NCI-H748 (cell line): Measurements from ENCODE around the gene ZNF497.
"Not testable (repeated sequence)": the region's sequence is repeated elsewhere in the genome, so short reads cannot be mapped to it uniquely, and the experiment has no call there.

Source experiments
- DNase-seq: peaks from one replicate; lab custom pipeline; 2025; ENCODE audit not compliant: unreplicated experiment; lab: John Stamatoyannopoulos, UW

ZNF497 gene

DNA sequence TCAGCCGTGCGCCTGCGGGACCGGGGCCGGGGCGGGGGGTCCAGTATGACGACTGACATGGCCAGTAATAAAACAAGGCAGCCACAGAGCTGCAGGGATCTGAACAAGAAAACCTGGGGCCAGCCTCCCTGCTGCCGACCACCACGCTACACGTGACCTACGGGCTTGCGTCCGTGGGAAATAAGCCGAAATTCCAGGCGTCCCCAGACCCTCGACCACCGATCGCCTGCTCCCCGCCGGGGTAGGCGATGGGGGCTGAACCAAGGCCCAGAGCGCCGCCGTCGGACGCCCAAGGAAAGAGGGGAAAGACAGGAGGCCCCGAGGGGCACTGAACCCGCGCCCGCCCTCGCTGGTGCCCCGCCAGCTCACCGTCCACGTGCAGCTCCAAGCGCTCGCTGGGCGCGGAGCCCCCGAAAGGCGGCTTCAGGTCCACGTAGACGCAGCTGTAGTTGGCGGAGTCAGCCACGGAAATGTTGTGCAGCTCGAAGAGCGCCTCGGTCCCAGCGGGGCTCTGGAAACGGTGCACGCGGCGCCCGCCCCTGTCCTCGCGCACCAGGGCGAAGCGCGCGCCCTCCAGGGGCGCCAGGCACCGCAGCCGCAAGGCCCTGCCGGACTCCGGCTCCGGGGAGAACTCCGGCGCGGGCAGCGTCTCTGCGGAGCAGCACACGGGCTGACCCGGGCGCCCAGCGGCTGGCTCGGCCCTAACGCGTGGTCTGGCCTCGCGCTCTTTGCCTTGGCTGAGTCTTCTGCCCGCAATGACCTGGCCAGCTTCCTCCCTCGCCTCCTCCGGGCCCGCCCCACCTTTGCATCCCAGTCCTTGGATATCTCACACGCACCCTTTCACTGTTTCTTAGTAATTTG lies 12.3 kb downstream of the ZNF497 start:
- no peak for DNase-seq

DNA sequence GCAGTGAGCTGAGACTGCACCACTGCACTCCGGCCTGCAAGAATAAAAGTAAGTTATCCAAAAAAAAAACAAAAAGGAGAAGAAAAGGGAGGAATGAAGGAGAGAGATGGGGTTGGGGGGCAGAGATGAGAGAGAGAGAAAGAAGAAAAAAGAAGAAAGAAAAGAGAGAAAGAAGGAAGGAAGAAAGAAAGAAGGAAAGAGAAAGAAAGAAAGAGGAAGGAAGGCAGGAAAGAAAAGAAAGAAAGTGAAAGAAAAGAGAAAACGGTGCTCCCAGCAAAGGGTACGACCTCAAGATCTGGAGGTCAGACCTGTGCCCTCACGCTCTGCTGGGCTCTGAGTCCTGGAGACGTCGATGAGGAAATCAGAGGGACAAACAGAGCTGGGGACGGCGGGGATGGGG lies 13.0 kb downstream of the ZNF497 start:
- DNase-seq: no peak

DNA sequence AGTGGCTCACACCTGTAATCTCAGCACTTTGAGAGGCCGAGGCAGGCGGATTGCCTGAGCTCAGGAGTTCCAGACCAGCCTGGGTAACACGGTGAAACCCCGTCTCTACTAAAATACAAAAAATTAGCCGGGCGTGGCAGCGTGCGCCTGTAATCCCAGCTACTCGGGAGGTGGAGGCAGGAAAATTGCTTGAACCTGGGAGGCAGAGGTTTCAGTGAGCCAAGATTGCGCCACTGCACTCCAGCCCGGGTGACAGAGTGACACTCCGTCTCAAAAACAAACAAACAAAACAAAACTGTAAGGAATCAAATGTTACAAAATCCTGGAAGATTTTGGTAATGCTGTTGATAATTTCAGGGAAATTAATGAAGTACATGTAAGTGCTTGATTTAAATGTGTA lies 14.5 kb downstream of the ZNF497 start:
- not testable (repeated sequence) for DNase-seq

DNA sequence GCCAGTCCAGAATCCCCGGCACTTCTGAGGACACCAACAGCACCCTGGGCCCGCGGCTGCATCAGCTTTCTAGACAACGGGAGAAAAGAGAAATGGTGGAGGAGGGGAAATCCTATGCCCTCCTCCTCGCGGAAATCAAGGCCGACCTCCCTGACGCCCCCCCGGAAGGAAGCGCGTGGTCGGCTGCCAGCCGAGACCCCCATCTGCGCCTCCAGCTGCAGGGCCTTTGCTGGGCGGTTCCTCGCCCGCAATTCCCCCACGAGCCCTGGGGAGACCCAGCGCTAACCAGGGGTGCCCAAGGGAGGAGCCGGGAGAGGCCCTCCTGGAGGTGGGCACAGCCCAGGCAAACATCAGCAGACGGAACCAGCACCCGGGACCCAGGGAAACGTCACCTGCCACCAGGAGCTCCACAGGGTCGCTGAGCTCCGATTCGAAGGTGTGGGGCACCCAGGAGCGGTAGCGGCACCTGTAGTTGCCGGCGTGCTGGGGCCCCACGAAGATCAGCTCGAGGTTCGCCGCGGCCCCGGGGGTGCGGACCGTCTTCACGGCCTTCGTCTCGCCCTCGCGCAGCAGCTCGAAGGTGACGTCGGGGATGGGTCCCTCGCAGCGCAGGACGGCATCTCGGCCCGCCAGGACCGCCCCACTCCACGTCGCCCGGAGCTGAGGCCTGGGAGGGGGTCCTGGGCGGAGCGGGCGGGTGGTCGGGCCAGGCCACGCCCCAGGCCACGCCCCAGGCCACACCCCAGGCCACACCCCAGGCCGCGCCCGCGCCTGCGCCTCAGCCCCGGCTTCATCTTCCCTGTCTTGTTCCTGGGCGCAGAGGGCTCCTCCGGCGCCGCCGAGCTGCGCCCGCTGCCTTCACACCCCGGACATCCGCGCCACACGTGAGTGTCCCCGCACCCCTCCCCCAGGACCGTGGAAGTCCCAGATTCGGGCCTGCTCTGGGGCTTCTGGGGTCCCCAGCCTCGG lies 15.3 kb downstream of the ZNF497 start:
- peak; percentile 82 for DNase-seq

DNA sequence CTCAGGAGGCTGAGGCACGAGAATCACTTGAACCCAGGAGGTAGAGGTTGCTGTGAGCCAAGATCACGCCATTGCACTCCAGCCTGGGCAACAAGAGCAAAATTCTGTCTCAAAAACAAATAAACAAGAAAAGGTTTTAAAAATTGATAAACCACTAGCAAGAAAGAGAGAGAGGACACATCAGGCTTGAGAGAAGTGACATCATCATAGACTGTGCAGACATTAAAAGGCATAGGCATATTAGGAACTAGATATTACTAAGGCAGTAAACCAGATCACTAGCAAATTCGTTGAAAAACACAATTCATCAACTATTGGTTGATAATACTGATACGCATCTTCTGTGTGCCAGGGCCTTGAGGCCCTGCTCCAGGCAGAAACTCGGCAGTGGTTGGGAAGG lies 17.0 kb downstream of the ZNF497 start:
- no peak for DNase-seq

DNA sequence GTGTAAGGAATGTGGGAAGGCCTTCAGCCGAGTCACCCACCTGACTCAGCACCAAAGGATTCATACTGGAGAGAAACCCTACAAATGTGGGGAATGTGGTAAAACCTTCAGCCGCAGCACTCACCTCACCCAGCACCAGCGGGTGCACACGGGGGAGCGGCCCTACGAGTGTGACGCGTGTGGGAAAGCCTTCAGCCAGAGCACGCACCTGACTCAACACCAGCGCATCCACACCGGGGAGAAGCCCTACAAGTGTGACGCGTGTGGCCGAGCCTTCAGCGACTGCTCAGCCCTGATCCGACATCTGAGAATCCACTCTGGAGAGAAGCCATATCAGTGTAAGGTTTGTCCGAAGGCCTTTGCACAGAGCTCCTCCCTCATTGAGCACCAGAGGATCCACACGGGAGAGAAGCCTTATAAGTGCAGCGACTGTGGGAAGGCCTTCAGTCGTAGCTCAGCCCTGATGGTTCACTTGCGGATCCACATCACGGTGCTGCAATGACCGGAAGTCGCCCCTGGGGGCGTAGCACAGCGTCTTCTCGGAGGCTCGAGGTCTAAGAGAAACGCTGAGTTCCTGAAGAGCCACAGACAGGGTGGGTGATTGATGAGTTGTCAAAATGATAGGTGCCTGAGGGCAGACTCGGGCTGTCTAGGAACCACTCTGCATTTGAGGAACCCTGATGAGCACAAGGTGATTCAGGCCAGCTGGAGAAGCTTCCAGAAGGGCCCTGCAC lies 23.6 kb downstream of the ZNF497 start:
- no peak for DNase-seq

DNA sequence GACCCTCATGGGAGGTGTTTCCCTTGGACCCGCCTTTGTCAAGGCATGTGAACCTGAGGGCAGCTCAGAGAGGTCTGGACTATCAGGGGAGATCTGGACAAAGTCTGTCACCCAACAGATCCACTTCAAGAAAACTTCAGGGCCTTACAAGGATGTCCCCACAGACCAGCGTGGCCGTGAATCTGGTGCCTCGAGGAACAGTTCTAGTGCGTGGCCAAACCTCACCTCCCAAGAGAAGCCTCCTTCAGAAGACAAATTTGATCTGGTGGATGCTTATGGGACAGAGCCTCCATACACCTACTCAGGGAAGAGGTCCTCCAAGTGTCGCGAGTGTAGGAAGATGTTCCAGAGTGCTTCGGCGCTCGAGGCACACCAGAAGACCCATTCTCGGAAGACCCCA lies 24.2 kb downstream of the ZNF497 start:
- DNase-seq: no peak

DNA sequence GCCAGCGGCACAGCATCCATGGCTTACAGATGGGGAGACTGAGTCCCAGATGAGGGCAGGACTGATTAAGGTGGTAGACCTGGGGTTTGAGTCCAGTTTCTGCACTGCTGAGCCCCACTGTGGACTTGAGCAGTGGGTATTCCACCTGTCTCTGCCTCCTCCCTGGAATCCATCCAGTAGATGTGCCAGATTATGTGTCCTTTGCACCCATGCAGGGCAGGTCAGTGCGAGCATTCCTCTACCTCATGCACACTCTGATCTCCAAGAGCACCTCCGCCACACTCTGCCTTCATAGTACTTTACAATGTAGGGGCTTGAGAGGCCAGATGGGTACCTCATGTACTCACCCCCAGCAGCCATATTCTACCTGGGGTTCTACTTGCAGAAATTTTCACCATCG lies 25.7 kb downstream of the ZNF497 start:
- no peak for DNase-seq

DNA sequence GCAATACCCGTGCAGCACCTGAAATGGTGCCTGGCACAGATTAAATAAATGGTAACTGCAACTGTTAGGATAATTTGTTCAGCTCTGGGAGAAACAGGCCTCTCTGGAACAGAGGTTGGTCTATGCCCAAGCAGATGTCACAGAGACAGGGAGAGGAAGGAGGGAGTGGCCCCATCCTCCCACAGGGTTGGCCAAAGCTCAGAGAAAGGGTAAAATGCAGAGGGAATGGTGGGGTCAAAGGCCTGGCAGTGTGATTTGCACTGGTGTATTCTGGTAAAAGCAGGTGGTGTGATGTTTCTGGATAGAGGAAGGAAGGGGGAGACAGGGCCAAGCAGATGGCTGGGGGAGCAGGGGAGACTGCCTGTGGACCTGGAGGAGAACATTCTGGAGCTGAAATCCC lies 26.3 kb downstream of the ZNF497 start:
- no peak for DNase-seq

DNA sequence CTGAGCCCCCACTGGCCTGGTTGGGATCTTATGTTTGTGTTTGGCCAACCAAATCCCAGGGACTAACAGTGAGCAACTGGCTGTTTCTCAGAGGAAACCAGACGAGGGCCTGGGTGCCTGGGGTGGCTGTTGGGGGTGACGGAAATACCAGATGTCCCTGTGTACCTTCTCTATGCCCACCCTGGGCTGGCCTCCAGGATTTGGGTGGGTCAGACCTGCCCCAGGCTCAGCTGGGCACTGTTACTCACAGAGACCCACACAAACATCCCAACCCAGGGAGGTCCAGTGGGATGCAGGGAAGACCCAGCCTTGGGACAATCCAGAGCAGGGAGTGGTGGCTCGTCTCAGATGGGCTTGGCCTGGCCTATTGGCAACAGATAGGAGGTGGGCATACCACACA lies 26.9 kb downstream of the ZNF497 start:
- DNase-seq: no peak

DNA sequence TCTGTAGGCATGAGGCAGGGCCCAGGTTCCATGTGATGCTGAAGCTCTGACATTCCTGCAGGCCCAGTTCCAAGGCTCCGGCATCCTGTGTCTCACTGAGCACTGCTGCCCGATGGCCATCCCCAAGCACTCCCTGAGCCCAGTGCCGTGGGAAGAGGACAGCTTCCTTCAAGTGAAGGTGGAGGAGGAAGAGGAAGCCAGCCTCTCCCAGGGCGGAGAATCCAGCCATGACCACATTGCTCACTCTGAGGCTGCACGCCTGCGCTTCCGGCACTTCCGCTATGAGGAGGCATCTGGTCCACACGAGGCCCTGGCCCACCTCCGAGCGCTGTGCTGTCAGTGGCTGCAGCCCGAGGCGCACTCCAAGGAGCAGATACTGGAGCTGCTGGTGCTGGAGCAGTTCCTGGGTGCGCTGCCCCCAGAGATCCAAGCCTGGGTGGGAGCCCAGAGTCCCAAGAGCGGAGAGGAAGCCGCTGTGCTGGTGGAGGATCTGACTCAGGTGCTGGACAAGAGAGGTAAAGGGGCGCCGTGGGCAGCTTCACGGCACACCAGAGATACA lies 27.8 kb downstream of the ZNF497 start:
- no peak for DNase-seq

DNA sequence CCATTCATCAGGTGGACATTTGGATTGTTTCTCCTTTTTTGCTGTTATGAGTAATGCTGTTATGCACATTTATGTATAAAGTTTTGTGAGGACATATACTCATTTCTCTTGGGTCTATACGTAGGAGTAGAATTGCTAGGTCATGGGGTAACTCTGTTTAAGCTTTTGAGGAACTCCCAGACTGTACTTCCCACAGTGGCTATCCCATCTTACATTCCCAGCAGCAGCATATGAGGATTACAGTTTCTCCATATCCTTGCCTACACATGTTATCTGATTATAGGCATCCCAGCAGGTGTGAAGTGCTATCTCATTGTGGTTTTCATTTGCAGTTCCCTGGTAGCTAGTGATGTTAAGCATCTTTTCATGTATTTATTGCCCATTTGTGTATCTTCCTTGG lies 29.9 kb downstream of the ZNF497 start:
- DNase-seq: no peak

DNA sequence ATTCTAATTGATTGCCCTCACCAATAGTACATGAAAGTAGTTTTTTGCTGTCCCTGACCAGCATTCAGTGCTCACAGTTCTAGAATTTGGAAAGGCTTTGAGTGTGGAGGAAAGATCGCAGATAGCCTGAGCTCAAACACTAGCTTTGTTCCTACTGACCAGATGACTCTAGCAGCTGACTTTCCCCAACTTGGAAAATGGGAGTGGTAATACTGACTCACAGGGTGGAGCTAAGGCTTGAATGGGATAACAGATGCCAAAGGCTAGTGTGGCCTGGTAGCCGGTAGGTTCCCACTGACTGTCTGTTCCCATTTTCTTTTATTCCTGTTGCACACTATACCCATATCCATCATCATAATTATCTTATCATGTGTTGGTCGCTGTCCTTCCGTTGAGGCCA lies 32.1 kb downstream of the ZNF497 start:
- no peak for DNase-seq

DNA sequence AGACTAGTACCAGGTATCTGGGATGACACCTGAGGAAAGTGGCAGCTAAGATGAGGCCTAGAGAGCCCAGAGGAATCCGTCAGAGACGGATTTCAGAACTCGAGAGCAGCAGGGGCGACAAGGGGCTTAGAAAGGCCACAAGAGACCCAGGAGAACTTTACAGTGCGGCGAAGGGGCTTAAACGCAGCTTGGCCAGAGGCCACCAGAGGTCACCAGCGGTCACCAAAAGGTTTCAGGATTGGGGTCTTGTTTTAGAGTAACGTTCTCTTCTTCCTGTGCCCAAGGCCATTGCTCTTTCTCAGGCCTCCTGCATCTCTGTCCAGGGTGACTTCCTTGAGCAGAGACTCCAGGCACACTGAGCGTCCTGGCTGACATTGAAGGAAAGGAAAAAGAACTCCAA lies 33.6 kb downstream of the ZNF497 start:
- peak; percentile 18 for DNase-seq

DNA sequence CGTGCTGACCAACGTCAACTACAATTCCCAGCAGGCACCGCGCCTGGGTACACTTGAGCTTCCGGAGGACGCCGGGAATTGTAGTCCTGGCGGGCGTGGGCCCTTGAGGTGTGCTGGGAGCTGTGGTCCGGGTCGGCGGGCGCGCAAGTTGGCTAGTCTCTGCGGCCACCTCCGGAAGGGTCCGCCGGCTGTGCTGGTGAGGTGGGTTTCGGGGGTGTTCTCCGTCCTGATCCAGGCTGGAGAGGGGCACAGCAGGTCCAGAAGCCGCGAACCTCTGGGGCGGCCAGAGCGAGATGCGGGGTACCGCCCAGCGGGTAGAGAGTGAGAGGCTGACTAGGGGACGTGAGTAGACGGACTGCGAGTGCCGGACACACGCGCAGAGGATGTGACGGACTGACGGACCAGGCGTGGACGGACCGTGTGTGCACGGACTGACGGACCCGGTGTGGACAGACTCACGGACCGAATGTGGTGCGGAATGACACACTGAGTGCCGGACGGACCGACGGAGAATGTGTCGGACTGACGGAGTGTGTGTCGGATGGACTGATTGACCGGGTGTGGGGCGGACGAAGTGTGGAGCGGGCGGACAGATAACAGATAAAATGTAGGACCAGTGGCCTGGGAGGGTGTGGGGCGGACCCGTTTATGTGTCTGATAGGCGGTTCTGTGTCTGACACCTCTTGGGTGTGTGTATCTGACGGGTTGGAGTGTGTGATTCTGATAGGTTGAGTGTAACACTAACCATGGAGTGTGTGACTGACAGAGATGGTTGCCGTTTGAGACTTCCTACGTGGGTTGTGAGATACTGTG lies 35.4 kb downstream of the ZNF497 start, which contains the start of gene ZSCAN22:
ZSCAN22 (plus strand) TSS at position 81 of the 813 bp plus-strand sequence. CDS start 7,809 bp downstream, outside the sequence.
- DNase-seq: peak; percentile 98

DNA sequence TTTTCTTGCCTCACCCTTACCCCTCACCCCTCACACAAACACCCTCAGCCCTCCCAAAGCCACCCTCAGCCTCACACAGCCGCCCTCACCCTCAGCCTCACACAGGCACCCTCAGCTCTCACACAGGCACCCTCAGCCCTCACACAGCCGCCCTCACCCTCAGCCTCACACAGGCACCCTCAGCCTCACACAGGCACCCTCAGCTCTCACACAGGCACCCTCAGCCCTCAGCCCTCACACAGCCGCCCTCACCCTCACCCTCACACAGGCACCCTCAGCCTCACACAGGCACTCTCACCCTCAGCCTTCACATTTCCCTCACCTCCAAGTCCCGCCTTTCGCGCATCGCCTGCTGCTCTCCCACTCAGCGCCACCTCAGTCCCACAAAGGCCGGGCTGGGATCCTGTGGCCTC lies 36.0 kb downstream of the ZNF497 start:
- no peak for DNase-seq

DNA sequence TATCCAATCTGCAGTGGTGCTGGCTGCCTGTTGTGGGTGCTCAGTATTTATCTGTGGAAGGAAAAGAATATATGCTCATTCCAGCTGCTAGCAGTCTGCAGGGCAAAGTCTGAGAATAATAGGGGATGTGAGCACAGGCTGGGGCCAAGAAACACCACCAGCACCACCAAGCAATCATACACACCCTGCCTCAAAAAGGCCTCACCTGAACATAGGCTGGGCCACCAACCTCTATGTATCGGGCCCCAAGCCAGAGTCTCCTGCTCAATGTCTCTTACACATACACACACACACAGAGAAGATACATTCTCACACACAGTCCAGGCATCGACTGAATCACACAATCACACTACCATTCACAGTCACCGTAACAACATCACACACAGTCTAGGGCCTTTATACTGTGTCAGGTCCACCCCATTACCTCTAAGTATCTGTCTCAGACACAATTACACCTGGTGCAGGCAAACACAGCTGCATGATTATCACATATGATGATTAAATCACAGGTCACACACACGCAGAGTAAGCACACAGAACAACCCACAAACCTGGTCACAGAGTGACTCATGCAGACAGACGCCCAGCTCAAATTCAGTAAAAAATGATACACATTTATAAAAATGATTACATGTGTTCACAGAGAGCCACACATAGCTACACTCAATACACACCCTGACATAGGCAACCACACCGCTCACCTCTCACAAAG lies 37.1 kb downstream of the ZNF497 start:
- DNase-seq: peak; percentile 57

DNA sequence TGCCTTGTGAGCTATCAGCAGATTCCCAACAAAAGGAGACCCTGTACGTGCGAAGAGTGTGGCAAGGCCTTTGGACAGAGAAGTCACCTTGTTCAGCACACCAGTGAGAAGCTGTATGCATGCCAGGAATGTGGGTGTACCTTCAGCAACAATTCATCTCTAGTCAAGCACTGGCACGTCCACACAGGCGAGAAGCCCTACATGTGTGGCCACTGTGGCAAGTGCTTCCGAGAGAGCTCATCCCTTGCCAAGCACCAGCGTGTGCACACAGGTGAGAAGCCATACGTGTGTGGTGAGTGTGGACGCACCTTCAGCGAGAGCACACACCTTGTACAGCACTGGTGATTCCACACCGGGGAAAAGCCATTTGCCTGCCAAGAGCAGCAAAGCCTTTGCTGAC lies 43.3 kb downstream of the ZNF497 start:
- DNase-seq: no peak

DNA sequence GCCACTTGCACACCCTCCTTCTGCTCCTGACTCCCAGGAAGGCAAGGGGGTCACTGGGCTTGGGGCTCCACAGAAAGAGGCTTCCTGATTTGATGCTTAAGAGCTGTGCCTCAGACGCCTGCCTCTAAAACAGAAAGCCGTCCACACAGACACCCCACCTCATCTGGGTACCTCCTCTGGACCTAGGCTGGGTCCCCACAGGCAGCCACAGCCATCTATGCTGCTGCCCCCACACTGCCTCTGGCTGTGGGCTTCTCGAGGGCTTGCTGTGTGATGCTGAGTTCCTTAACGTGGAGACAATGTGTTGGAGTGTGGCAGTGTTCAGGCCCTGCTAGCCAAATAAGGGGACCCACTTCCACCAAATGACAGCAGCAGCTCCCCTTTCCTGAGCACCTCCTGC lies 44.3 kb downstream of the ZNF497 start:
- DNase-seq: no peak
